AG09319 (cell line): Measurements from ENCODE around the gene NFIC.

Experiments used
- DNase-seq: peaks from one replicate; pipeline ENCODE4 v3.0.0-alpha.2; 2010; ENCODE audit warnings: low read depth; ENCODE audit errors: extremely low read depth
- TF ChIP-seq, protein P1 (sequence below): IDR thresholded peaks from 2 replicates; pipeline ENCODE4 v1.5.1; 2011; ENCODE audit warnings: low read depth, mild to moderate bottlenecking, inconsistent platforms, low read length, moderate library complexity

The NFIC gene

DNA sequence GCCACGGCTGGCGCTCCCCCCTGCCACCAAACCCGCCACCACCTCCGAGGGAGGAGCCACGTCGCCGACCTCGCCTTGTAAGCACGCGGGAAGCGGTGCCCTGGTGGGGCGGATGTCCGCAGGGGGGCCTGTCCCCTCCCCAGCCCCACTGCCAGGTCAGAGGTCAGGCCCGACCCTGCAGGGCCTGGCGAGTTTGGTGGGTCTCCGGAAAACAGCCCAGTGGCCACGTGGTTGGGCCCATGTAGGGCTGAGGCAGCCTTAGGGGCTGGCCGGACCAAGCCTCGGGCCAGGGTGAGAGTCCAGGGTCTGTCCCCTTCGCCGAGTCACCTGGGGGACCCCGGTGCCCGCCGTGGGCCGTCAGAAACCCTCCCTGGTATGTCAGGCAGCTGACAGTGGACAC is 87.5 kb downstream of the NFIC start:
- DNase-seq = no peak
- TF ChIP-seq, protein P1, sequence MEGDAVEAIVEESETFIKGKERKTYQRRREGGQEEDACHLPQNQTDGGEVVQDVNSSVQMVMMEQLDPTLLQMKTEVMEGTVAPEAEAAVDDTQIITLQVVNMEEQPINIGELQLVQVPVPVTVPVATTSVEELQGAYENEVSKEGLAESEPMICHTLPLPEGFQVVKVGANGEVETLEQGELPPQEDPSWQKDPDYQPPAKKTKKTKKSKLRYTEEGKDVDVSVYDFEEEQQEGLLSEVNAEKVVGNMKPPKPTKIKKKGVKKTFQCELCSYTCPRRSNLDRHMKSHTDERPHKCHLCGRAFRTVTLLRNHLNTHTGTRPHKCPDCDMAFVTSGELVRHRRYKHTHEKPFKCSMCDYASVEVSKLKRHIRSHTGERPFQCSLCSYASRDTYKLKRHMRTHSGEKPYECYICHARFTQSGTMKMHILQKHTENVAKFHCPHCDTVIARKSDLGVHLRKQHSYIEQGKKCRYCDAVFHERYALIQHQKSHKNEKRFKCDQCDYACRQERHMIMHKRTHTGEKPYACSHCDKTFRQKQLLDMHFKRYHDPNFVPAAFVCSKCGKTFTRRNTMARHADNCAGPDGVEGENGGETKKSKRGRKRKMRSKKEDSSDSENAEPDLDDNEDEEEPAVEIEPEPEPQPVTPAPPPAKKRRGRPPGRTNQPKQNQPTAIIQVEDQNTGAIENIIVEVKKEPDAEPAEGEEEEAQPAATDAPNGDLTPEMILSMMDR = no peak

DNA sequence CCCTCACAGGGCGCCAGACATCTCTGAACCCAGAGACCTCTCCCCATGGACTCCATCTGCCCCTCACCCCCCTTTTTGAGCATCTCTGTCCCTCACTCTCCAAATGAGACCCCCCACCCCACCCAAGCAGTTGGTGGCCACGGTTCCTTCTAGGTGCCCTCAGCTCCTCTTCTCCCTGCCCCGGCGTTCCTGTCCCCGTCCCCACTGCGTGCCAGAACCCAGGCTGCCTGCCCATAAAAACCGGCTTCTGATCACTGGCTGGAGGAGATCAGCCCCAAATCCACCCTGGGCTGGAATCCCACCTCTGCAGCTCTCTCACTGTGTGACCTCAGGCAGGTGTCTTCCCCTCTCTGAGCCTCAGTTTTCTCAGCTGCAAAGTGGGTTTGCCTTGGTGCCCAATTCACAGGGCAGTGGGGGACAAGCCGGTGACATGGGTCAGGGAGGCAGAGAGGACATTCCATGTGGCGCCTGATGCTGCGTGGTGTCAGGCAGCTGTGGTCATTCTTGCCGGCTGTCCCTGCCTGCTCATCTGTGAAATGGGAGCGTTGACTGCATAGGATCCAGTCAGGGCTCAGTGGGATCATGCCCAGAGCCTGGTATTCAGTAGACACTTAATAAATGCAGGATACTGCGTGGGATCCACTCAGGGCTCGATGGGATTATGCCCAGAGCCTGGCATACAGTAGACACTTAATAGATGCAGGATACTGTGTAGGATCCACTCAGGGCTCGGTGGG is 88.4 kb downstream of the NFIC start:
- TF ChIP-seq, protein P1 = no peak
- no peak for DNase-seq

DNA sequence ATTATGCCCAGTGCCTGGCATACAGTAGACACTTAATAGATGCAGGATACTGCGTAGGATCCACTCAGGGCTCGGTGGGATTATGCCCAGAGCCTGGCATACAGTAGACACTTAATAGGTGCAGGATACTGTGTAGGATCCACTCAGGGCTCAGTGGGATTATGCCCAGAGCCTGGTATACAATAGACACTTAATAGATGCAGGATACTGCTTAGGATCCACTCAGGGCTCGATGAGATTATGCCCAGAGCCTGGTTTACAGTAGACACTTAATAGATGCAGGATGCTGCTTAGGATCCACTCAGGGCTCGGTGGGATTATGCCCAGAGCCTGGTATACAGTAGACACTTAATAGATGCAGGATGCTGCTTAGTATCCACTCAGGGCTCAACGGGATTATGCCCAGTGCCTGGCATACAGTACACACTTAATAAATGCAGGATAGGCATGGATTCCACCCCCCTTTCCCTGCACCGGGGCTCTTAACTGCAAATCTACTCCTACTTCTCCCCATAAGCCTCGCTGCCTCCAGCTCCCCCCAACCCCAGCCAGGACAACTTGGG is 89.1 kb downstream of the NFIC start:
- TF ChIP-seq, protein P1 = no peak
- no peak for DNase-seq

DNA sequence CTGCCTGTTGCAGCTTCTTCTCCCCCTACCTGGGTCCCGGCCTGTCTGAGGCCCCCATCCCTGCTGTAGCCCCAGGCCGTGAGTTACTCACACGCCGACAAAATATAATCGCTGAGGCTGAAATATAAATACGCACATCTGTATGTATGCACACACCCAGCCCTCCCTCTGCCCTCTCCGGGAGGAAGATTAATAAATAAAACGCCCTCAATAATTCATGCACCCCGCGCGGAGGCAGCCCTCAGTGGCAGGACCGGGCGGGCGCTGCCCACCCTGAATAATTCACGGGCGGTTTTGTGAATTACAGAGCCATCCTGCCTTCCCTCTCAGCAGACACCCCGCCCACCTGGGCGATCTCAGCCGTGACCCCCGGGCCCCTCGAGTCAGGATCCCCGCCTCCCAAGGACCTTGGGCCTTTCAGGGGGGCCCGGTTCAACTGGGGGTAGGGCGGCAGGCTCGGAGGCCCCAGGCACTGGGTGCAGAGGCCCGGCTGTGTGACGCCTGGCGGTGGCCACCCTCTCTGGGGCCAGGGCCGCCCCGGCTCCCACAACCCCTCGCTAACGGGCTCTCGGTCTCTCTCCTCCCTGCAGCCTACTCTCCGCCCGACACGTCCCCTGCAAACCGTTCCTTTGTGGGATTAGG is 89.7 kb downstream of the NFIC start:
- no peak for DNase-seq
- TF ChIP-seq, protein P1 = no peak

DNA sequence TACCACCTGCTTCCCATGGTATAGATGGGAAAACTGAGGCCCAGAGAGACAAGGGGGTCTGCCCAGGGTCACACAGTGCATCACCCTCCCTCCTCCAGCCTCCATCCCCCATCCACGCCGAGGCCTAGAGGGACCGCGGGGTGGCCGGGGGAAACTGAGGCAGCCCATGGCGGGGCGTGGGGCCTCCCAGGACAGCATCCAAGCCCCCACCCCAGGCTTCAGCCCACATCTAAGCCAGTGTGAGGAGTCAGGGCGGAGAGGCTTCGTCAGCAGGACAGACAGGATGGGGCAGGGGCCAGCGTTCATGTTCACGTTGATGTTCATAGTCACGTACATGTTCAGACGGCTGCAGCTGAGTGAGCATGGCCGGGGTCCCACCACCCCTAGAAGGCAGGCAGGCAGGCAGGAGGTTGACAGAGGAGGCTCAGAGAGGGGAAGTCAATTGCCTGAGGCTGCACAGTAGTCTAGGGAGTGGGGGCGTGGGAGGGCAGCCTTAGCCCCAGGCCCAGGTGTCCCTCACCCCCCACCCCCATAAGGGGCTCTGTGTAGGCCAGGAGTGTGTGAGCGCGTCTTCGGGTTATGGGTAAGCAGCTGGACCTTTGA is 90.6 kb downstream of the NFIC start:
- DNase-seq = no peak
- TF ChIP-seq, protein P1 = no peak

DNA sequence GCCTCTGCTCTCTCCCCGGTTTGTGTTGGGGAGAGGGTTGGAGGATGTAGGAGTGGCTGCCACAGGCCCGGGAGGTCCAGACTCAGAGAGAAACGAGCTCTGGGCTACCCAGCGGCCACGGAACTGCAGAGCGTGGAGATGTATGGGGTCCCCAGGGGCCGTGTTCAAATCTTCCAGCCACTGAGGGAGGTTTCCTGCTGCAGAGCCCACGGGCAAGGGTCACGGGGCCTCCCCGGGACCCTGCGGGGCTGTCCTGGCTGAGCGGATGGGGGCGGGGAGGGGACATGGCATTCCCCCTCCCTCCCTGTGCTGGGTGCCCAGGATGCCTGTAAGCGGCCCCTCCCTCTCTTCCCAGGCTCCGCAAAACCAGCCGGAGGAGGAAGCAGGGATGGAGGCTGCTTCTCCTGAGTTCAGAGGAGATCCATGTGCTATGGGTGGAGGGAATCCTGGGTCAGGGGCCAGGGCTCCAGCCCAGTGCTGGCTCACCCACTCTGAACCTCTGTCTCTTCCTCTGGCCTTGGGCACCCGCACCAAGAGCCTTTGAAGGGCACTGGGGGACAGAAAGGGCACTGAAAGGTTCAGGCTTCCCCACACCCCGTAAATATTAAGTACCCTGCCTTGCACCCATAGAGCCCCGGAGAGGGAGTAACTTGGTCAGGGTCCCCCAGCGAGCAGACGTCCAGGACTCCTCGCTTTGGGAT is 91.3 kb downstream of the NFIC start:
- TF ChIP-seq, protein P1 = no peak
- no peak for DNase-seq
